A549 (cell line): ENCODE data around the gene SCGB1A1. TPM values are rescaled to one million over a fixed set of nuclear protein-coding genes. Genes with fewer than 3 reads are reported as not detected.

Source experiments
- ATAC-seq, 2 experiments: fragments of 200-7000 bp in 1 of 2; fragments of >200 bp in 1 of 2; cut with Nextera tagmentation in 1 of 2; cut with Tn5 transposase in 1 of 2; 3 replicates each; pipeline versions ENCODE4 v1.8.0 to v1.9.1; 2018 to 2020; ENCODE audit warnings: mild to moderate bottlenecking in 1 of 2, moderate library complexity in 1 of 2
- CTCF ChIA-PET: fragments of 300-600 bp; sonication (Branson Sonifier 250); formaldehyde crosslinking; extraction: SDS; loops from one replicate; lab custom pipeline; 2021; ENCODE audit warnings: antibody characterized with exemption, inconsistent platforms; lab: Yijun Ruan, JAX
- POLR2A ChIA-PET: fragments of 350-600 bp; formaldehyde crosslinking; extraction: SDS; loops from one replicate; lab custom pipeline; 2021; ENCODE audit warnings: antibody characterized with exemption, inconsistent platforms; lab: Yijun Ruan, JAX
- DNase-seq, 2 experiments: peaks; one replicate each; pipeline versions ENCODE4 v3.0.0 to v3.0.0-alpha.2; 2011 to 2016; ENCODE audit warnings: low read depth in 1 of 2, low spot score in 1 of 2
- FAIRE-seq: peaks from 2 replicates; lab custom pipeline; 2011; peaks lifted over from hg19 to GRCh38; lab: Jason Lieb, UNC
- H3K27ac ChIP-seq, 2 experiments: fragments of >200 bp; sonication (Bioruptor Twin); formaldehyde crosslinking; 3 replicates each; pipeline ENCODE4 v1.5.1; 2016 to 2017
- H3K4me1 ChIP-seq: fragments of >200 bp; sonication (Bioruptor Twin); formaldehyde crosslinking; 3 replicates; pipeline ENCODE4 v1.6.1; 2016
- H3K4me2 ChIP-seq: fragments of >200 bp; sonication (Bioruptor Twin); formaldehyde crosslinking; 3 replicates; pipeline ENCODE4 v1.6.1; 2016
- H3K4me3 ChIP-seq: fragments of >200 bp; sonication (Bioruptor Twin); formaldehyde crosslinking; 3 replicates; pipeline ENCODE4 v1.5.1; 2016
- H3K9me3 ChIP-seq: fragments of >200 bp; sonication (Bioruptor Twin); formaldehyde crosslinking; 3 replicates; pipeline ENCODE4 v1.6.1; 2016
- BHLHE40 ChIP-seq: IDR thresholded peaks from 2 replicates; pipeline ENCODE4 v1.6.1; 2012; ENCODE audit warnings: low read depth, low read length, inconsistent platforms
- CBX2 ChIP-seq: fragments of 200-600 bp; sonication (generic); IDR thresholded peaks from 2 replicates; pipeline ENCODE4 v1.6.1; 2016; ENCODE audit warnings: low read depth, mild to moderate bottlenecking, borderline replicate concordance
- CBX8 ChIP-seq: fragments of 200-600 bp; sonication (generic); IDR thresholded peaks from 2 replicates; pipeline ENCODE4 v1.6.1; 2016
- CEBPB ChIP-seq, 2 experiments: fragments of >200 bp in 1 of 2; sonication (Bioruptor Twin) in 1 of 2; formaldehyde crosslinking in 1 of 2; IDR thresholded peaks; 2 replicates each; pipeline ENCODE4 v1.6.1; 2012 to 2016
- CHD2 ChIP-seq: fragments of 150-350 bp; IDR thresholded peaks from 2 replicates; pipeline ENCODE4 v1.6.1; 2014; ENCODE audit warnings: low read length; ENCODE audit not compliant: partially characterized antibody
- EHF ChIP-seq: fragments of 250-450 bp; sonication (Bioruptor Pico); IDR thresholded peaks from 2 replicates; pipeline ENCODE4 v1.5.0; 2020; ENCODE audit warnings: mild to moderate bottlenecking
- FOXS1 ChIP-seq: fragments of 250-450 bp; sonication (Bioruptor Pico); IDR thresholded peaks from 2 replicates; pipeline ENCODE4 v1.5.0; 2020; ENCODE audit warnings: mild to moderate bottlenecking, moderate library complexity
- HOXB5 ChIP-seq: fragments of 250-450 bp; sonication (Bioruptor Pico); IDR thresholded peaks from 2 replicates; pipeline ENCODE4 v1.5.0; 2020; ENCODE audit warnings: mild to moderate bottlenecking, moderate library complexity
- JUN ChIP-seq, 2 experiments: fragments of >200 bp; sonication (Bioruptor Twin); formaldehyde crosslinking; IDR thresholded peaks; 2 replicates in 1 of 2; 3 replicates in 1 of 2; pipeline ENCODE4 v1.6.1; 2016 to 2017
- MYC ChIP-seq: IDR thresholded peaks from 2 replicates; pipeline ENCODE4 v1.6.1; 2012; ENCODE audit warnings: mild to moderate bottlenecking, inconsistent platforms, low read length, improper control_type of control experiment, borderline replicate concordance
- NPAS2 ChIP-seq: fragments of 250-450 bp; sonication (Bioruptor Pico); IDR thresholded peaks from 2 replicates; pipeline ENCODE4 v1.8.0; 2022; ENCODE audit warnings: mild to moderate bottlenecking, moderate library complexity, borderline replicate concordance
- POLR2A ChIP-seq: IDR thresholded peaks from 2 replicates; pipeline ENCODE4 v1.6.1; 2012; ENCODE audit warnings: mild to moderate bottlenecking, low read length
- POLR2AphosphoS2 ChIP-seq: conservative IDR thresholded peaks from 2 replicates; pipeline ENCODE4 v1.6.1; 2012; ENCODE audit warnings: low read length, improper control_type of control experiment, inconsistent platforms
- RCOR1 ChIP-seq: fragments of 150-350 bp; IDR thresholded peaks from 2 replicates; pipeline ENCODE4 v1.6.1; 2014; ENCODE audit warnings: antibody characterized with exemption, low read length, low read depth
- RFX5 ChIP-seq: fragments of 450-650 bp; IDR thresholded peaks from 2 replicates; pipeline ENCODE4 v1.7.1; 2014; ENCODE audit warnings: antibody characterized with exemption, mild to moderate bottlenecking, moderate library complexity
- SMC3 ChIP-seq: fragments of >200 bp; sonication (Bioruptor Twin); formaldehyde crosslinking; IDR thresholded peaks from 3 replicates; pipeline ENCODE4 v1.6.1; 2018; ENCODE audit warnings: inconsistent platforms
- TP53 ChIP-seq: fragments of 250-450 bp; sonication (Bioruptor Pico); IDR thresholded peaks from 2 replicates; pipeline ENCODE4 v1.5.0; 2021; ENCODE audit warnings: mild to moderate bottlenecking, moderate library complexity
- ZC3H11A ChIP-seq: fragments of 450-650 bp; IDR thresholded peaks from 2 replicates; pipeline ENCODE4 v1.6.1; 2014; ENCODE audit warnings: antibody characterized with exemption, mild to moderate bottlenecking
- WGBS: methylation state at CpG from one replicate; pipeline ENCODE4 v1.1.6; 2017; ENCODE audit errors: missing lambda C conversion rate; 5-methylcytosine and 5-hydroxymethylcytosine counted together
- polyA plus RNA-seq, 4 experiments: library from polyadenylated mRNA; depleted of rRNA in 3 of 4; stranded (reverse); fragments of >200 nt; fragmentation: RNase III in 1 of 4; extraction: RNeasy Plus Mini Kit Qiagen cat#74134 plus additional on column Dnase treatment in 1 of 4; gene quantifications; 2 replicates in 3 of 4; 3 replicates in 1 of 4; pipeline ENCODE4 v1.2.3, GENCODE V29; 2011 to 2017
- TF ChIP-seq, protein P1 (sequence below): fragments of 450-650 bp; IDR thresholded peaks from 2 replicates; pipeline ENCODE4 v1.6.1; 2014; ENCODE audit warnings: antibody characterized with exemption
- TF ChIP-seq, protein P2 (sequence below): fragments of 200-600 bp; sonication (generic); IDR thresholded peaks from 2 replicates; pipeline ENCODE4 v1.6.1; 2016; ENCODE audit warnings: antibody characterized with exemption, mild to moderate bottlenecking, moderate library complexity
- TF ChIP-seq, protein P3 (sequence below): fragments of >200 bp; sonication (Bioruptor Twin); formaldehyde crosslinking; IDR thresholded peaks from 3 replicates; pipeline ENCODE4 v1.5.1; 2016
- TF ChIP-seq, protein P4 (sequence below): fragments of >200 bp; sonication (Bioruptor Twin); formaldehyde crosslinking; IDR thresholded peaks from 3 replicates; pipeline ENCODE4 v1.6.1; 2016
- TF ChIP-seq, protein P5 (sequence below): fragments of 250-450 bp; sonication (Bioruptor Pico); IDR thresholded peaks from 2 replicates; pipeline ENCODE4 v1.5.0; 2021; ENCODE audit warnings: mild to moderate bottlenecking, moderate library complexity, borderline replicate concordance

Gene SCGB1A1
- polyA plus RNA-seq, 2 of the 4 experiments (the other 2 are of a cell fraction) = 0.47 TPM; not detected in 1

DNA sequence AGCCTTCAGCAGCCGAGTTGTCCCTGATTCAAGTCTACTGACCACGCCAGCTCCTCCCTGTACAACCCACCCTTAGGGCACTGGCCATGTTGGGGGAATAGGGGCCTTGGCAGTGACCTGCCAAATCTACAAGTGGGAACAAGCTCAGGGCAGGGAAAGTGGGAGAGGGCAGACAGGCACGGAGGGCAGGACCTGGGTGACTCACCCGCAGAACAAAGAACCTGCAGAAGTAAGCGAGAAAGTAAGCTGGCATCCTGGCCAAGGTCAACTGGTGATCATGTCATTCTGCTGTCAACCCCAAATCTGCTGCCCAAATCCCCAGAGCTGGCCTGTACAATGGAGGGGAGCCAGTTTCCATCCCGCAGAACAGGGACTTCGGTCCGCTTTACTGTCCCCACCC is 7.9 kb upstream of the SCGB1A1 start:
- CTCF ChIA-PET = interaction anchor here (0.8 to 9.6 kb wide), 5 partner anchors 9 to 132 kb away, joined by 3 to 86 read pairs (median 6); no protein-coding TSS in a partner anchor
- ATAC-seq = peak in 1 of 2 experiments; percentile 36; a peak in 3 of 6 replicates

DNA sequence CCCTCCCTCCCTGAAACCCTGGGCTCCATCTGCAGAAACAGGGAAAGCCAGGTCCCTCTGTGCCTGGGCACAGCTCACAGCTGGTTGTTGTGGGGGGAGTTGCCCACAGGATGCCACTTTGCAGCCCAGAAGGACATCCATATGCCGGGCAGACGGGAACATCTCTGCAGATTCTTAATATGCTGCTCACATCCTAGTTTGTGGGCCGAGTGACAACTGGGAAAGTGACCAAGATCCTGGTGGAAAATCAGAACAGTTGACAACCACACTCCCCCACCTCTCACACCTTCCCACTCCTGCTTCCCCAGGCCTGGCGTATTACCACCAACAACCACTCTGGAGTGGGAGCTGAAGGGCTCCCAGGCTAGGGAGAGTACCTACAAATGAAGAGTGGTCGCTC is 7.3 kb upstream of the SCGB1A1 start:
- 87% methylated on average over 5 of the region's 5 CpGs for WGBS
- H3K4me2 ChIP-seq = no peak overlapping the region
- TF ChIP-seq ZC3H11A = no peak
- no peak for TF ChIP-seq RCOR1
- TF ChIP-seq SMC3 = no peak
- TF ChIP-seq, protein P1, sequence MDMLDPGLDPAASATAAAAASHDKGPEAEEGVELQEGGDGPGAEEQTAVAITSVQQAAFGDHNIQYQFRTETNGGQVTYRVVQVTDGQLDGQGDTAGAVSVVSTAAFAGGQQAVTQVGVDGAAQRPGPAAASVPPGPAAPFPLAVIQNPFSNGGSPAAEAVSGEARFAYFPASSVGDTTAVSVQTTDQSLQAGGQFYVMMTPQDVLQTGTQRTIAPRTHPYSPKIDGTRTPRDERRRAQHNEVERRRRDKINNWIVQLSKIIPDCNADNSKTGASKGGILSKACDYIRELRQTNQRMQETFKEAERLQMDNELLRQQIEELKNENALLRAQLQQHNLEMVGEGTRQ = no peak
- no peak for TF ChIP-seq POLR2AphosphoS2
- TF ChIP-seq HOXB5 (CRISPR knock-in tag) = no peak
- TF ChIP-seq POLR2A = no peak
- TF ChIP-seq NPAS2 = no peak
- TF ChIP-seq, protein P2, sequence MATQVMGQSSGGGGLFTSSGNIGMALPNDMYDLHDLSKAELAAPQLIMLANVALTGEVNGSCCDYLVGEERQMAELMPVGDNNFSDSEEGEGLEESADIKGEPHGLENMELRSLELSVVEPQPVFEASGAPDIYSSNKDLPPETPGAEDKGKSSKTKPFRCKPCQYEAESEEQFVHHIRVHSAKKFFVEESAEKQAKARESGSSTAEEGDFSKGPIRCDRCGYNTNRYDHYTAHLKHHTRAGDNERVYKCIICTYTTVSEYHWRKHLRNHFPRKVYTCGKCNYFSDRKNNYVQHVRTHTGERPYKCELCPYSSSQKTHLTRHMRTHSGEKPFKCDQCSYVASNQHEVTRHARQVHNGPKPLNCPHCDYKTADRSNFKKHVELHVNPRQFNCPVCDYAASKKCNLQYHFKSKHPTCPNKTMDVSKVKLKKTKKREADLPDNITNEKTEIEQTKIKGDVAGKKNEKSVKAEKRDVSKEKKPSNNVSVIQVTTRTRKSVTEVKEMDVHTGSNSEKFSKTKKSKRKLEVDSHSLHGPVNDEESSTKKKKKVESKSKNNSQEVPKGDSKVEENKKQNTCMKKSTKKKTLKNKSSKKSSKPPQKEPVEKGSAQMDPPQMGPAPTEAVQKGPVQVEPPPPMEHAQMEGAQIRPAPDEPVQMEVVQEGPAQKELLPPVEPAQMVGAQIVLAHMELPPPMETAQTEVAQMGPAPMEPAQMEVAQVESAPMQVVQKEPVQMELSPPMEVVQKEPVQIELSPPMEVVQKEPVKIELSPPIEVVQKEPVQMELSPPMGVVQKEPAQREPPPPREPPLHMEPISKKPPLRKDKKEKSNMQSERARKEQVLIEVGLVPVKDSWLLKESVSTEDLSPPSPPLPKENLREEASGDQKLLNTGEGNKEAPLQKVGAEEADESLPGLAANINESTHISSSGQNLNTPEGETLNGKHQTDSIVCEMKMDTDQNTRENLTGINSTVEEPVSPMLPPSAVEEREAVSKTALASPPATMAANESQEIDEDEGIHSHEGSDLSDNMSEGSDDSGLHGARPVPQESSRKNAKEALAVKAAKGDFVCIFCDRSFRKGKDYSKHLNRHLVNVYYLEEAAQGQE = no peak
- TF ChIP-seq MYC = no peak
- TF ChIP-seq, protein P3, sequence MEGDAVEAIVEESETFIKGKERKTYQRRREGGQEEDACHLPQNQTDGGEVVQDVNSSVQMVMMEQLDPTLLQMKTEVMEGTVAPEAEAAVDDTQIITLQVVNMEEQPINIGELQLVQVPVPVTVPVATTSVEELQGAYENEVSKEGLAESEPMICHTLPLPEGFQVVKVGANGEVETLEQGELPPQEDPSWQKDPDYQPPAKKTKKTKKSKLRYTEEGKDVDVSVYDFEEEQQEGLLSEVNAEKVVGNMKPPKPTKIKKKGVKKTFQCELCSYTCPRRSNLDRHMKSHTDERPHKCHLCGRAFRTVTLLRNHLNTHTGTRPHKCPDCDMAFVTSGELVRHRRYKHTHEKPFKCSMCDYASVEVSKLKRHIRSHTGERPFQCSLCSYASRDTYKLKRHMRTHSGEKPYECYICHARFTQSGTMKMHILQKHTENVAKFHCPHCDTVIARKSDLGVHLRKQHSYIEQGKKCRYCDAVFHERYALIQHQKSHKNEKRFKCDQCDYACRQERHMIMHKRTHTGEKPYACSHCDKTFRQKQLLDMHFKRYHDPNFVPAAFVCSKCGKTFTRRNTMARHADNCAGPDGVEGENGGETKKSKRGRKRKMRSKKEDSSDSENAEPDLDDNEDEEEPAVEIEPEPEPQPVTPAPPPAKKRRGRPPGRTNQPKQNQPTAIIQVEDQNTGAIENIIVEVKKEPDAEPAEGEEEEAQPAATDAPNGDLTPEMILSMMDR = no peak
- TF ChIP-seq CBX2 = no peak
- TF ChIP-seq, protein P4, sequence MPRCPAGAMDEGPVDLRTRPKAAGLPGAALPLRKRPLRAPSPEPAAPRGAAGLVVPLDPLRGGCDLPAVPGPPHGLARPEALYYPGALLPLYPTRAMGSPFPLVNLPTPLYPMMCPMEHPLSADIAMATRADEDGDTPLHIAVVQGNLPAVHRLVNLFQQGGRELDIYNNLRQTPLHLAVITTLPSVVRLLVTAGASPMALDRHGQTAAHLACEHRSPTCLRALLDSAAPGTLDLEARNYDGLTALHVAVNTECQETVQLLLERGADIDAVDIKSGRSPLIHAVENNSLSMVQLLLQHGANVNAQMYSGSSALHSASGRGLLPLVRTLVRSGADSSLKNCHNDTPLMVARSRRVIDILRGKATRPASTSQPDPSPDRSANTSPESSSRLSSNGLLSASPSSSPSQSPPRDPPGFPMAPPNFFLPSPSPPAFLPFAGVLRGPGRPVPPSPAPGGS = no peak
- TF ChIP-seq, protein P5, sequence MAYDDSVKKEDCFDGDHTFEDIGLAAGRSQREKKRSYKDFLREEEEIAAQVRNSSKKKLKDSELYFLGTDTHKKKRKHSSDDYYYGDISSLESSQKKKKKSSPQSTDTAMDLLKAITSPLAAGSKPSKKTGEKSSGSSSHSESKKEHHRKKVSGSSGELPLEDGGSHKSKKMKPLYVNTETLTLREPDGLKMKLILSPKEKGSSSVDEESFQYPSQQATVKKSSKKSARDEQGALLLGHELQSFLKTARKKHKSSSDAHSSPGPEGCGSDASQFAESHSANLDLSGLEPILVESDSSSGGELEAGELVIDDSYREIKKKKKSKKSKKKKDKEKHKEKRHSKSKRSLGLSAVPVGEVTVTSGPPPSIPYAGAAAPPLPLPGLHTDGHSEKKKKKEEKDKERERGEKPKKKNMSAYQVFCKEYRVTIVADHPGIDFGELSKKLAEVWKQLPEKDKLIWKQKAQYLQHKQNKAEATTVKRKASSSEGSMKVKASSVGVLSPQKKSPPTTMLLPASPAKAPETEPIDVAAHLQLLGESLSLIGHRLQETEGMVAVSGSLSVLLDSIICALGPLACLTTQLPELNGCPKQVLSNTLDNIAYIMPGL (CRISPR knock-in tag) = no peak
- no peak for TF ChIP-seq CHD2
- TF ChIP-seq JUN (IDR thresholded peaks at IDR 0.05) = no peak
- no peak for TF ChIP-seq EHF (CRISPR knock-in tag)
- TF ChIP-seq FOXS1 = no peak
- TF ChIP-seq CEBPB (IDR thresholded peaks at IDR 0.05) = no peak
- TF ChIP-seq CBX8 = no peak
- TF ChIP-seq, all 56 proteins: peak for 0
- ChIA-PET CTCF (interaction anchor here (0.8 to 9.6 kb wide), 5 partner anchors 9 to 131 kb away, joined by 3 to 86 read pairs (median 6); no protein-coding TSS in a partner anchor), POLR2A (interaction anchor here (0.5 to 1.0 kb wide), 2 partner anchors 23 to 180 kb away, joined by 3 to 4 read pairs; partner anchors contain the start of gene TUT1)
- no peak for ATAC-seq
- Histone ChIP-seq H3K4me1 (peaks cover 9% of the 10 kb centered on the region; the same call in 2 of the 3 replicates), H3K4me3 (no peak overlapping the region), H3K27ac (peak overlapping the region in 1 of 2 experiments; percentile 11; a peak in 1 of 6 replicates), H3K9me3 (no peaks in the 10 kb centered on the region)
- FAIRE-seq = no peak
- DNase-seq = no peak

More for the DNA sequence above, 7.9 kb upstream of the SCGB1A1 start:
- POLR2A ChIA-PET = interaction anchor here (0.5 to 1.0 kb wide), 2 partner anchors 24 to 181 kb away, joined by 3 to 4 read pairs; partner anchors contain the start of gene TUT1
- H3K9me3 ChIP-seq = no peaks in the 10 kb centered on the region
- 71% methylated on average over 7 of the region's 8 CpGs for WGBS
- DNase-seq (no peak), FAIRE-seq (no peak)
- peaks cover 9% of the 10 kb centered on the region; the same call in 2 of the 3 replicates for H3K4me1 ChIP-seq
- peak overlapping the region in 1 of 2 experiments; percentile 11; a peak in 1 of 6 replicates for H3K27ac ChIP-seq
- H3K4me2 ChIP-seq = no peak overlapping the region
- no peak for TF ChIP-seq TP53 (CRISPR knock-in tag)
- TF ChIP-seq MYC = no peak
- TF ChIP-seq BHLHE40 = no peak
- no peak for TF ChIP-seq RFX5
- H3K4me3 ChIP-seq = no peak overlapping the region
